Muscle layer of colon (tissue), 2 donors: ENCODE measurements around the gene ISYNA1.

Experiments
- H3K27ac ChIP-seq: one replicate; pipeline ENCODE4 v1.7.0; 2013; ENCODE audit warnings: low read depth, mild to moderate bottlenecking, low read length, moderate library complexity
- H3K27me3 ChIP-seq, 2 donors: one replicate each; pipeline ENCODE4 v1.7.0; 2013; ENCODE audit warnings: low read length in 2 of 2, mild to moderate bottlenecking in 2 of 2; ENCODE audit not compliant: insufficient read depth in 2 of 2, control insufficient read depth in 1 of 2
- H3K36me3 ChIP-seq: one replicate; pipeline ENCODE4 v1.7.0; 2013; ENCODE audit warnings: mild to moderate bottlenecking, low read length; ENCODE audit not compliant: insufficient read depth
- H3K4me1 ChIP-seq: one replicate; pipeline ENCODE4 v1.7.0; 2013; ENCODE audit warnings: mild to moderate bottlenecking, low read length; ENCODE audit not compliant: insufficient read depth
- H3K4me3 ChIP-seq, 2 donors: one replicate each; pipeline ENCODE4 v1.7.0; 2013; ENCODE audit warnings: low read length in 2 of 2, low read depth in 1 of 2, mild to moderate bottlenecking in 1 of 2, moderate library complexity in 1 of 2
- H3K9ac ChIP-seq: one replicate; pipeline ENCODE4 v1.7.0; 2013; ENCODE audit warnings: low read length
- H3K9me3 ChIP-seq: one replicate; pipeline ENCODE4 v1.7.0; 2013; ENCODE audit warnings: mild to moderate bottlenecking, low read length
- donor health status: abdominal sarcoma.
- donor health status: Adenocarcinoma of cecum.

ISYNA1 gene

GRCh38 chr19:18475762-18476331, 37.9 kb upstream of the ISYNA1 start:
- no peak overlapping the region for H3K9ac ChIP-seq
- no peak overlapping the region for H3K27ac ChIP-seq
- H3K4me1 ChIP-seq = peaks cover 33% of the 10 kb centered on the region

GRCh38 chr19:18475004-18475453, 37.1 kb upstream of the ISYNA1 start:
- Histone ChIP-seq H3K4me3 (no peak overlapping the region), H3K9me3 (no peaks in the 10 kb centered on the region), H3K36me3 (peaks cover 22% of the 10 kb centered on the region), H3K9ac (no peak overlapping the region), H3K4me1 (peaks cover 31% of the 10 kb centered on the region), H3K27me3 (no peaks in the 10 kb centered on the region), H3K27ac (no peak overlapping the region)

More at GRCh38 chr19:18475762-18476331, 37.9 kb upstream of the ISYNA1 start:
- no peaks in the 10 kb centered on the region for H3K9me3 ChIP-seq
- peaks cover 14% of the 10 kb centered on the region for H3K36me3 ChIP-seq
- H3K27me3 ChIP-seq = no peaks in the 10 kb centered on the region
- no peak overlapping the region for H3K4me3 ChIP-seq

GRCh38 chr19:18474366-18474887, 36.5 kb upstream of the ISYNA1 start:
- Histone ChIP-seq H3K36me3 (peaks cover 22% of the 10 kb centered on the region), H3K4me1 (peaks cover 31% of the 10 kb centered on the region), H3K4me3 (no peak overlapping the region), H3K9ac (no peak overlapping the region), H3K27me3 (no peaks in the 10 kb centered on the region), H3K27ac (no peak overlapping the region), H3K9me3 (no peaks in the 10 kb centered on the region)

GRCh38 chr19:18473706-18474087, 35.8 kb upstream of the ISYNA1 start:
- Histone ChIP-seq H3K27ac (no peak overlapping the region), H3K36me3 (peaks cover 22% of the 10 kb centered on the region), H3K27me3 (no peaks in the 10 kb centered on the region), H3K9ac (no peak overlapping the region), H3K4me3 (no peak overlapping the region), H3K9me3 (no peaks in the 10 kb centered on the region), H3K4me1 (peaks cover 32% of the 10 kb centered on the region)

GRCh38 chr19:18473003-18473705, 35.2 kb upstream of the ISYNA1 start:
- Histone ChIP-seq H3K4me1 (peaks cover 27% of the 10 kb centered on the region), H3K4me3 (no peak overlapping the region), H3K9ac (no peak overlapping the region), H3K27ac (no peak overlapping the region), H3K36me3 (peaks cover 22% of the 10 kb centered on the region), H3K27me3 (no peaks in the 10 kb centered on the region), H3K9me3 (no peaks in the 10 kb centered on the region)

GRCh38 chr19:18470787-18471186, 32.9 kb upstream of the ISYNA1 start:
- Histone ChIP-seq H3K9ac (no peak overlapping the region), H3K27ac (no peak overlapping the region), H3K4me1 (peaks cover 28% of the 10 kb centered on the region), H3K36me3 (peaks cover 22% of the 10 kb centered on the region), H3K27me3 (no peaks in the 10 kb centered on the region), H3K9me3 (no peaks in the 10 kb centered on the region), H3K4me3 (no peak overlapping the region)

- H3K9ac ChIP-seq = no peak overlapping the region
- no peak overlapping the region for H3K27ac ChIP-seq
- peaks cover 30% of the 10 kb centered on the region for H3K36me3 ChIP-seq
- H3K27me3 ChIP-seq = no peaks in the 10 kb centered on the region
- peaks cover 44% of the 10 kb centered on the region for H3K4me1 ChIP-seq
- H3K9me3 ChIP-seq = no peaks in the 10 kb centered on the region
- no peak overlapping the region for H3K4me3 ChIP-seq
These were observed 31.3 kb upstream of the ISYNA1 start for GRCh38 chr19:18469069-18469846.

GRCh38 chr19:18468517-18468916, 30.6 kb upstream of the ISYNA1 start:
- H3K36me3 ChIP-seq = peaks cover 30% of the 10 kb centered on the region
- H3K27me3 ChIP-seq = no peaks in the 10 kb centered on the region
- H3K9ac ChIP-seq = no peak overlapping the region
- H3K27ac ChIP-seq = no peak overlapping the region
- no peak overlapping the region for H3K4me3 ChIP-seq
- peaks cover 51% of the 10 kb centered on the region for H3K4me1 ChIP-seq
- no peaks in the 10 kb centered on the region for H3K9me3 ChIP-seq

- Histone ChIP-seq H3K4me3 (no peak overlapping the region), H3K4me1 (peaks cover 52% of the 10 kb centered on the region), H3K27me3 (no peaks in the 10 kb centered on the region), H3K27ac (no peak overlapping the region), H3K9me3 (no peaks in the 10 kb centered on the region), H3K36me3 (peaks cover 30% of the 10 kb centered on the region), H3K9ac (no peak overlapping the region)
These were observed 30.0 kb upstream of the ISYNA1 start for GRCh38 chr19:18467978-18468377.

- Histone ChIP-seq H3K4me1 (peaks cover 56% of the 10 kb centered on the region), H3K9ac (no peak overlapping the region), H3K9me3 (no peaks in the 10 kb centered on the region)
These were observed 28.4 kb upstream of the ISYNA1 start for GRCh38 chr19:18466354-18466753.

GRCh38 chr19:18465964-18466339, 28.0 kb upstream of the ISYNA1 start:
- Histone ChIP-seq H3K4me1 (peaks cover 60% of the 10 kb centered on the region), H3K9ac (no peak overlapping the region), H3K36me3 (peaks cover 30% of the 10 kb centered on the region), H3K27ac (peak overlapping the region; percentile 81), H3K9me3 (no peaks in the 10 kb centered on the region), H3K27me3 (no peaks in the 10 kb centered on the region), H3K4me3 (no peak overlapping the region)

More at GRCh38 chr19:18466354-18466753, 28.4 kb upstream of the ISYNA1 start:
- Histone ChIP-seq H3K27ac (peak overlapping the region; percentile 3), H3K4me3 (no peak overlapping the region), H3K27me3 (no peaks in the 10 kb centered on the region), H3K36me3 (peaks cover 26% of the 10 kb centered on the region)
